H9 (cell line): ENCODE measurements around the gene GLI2. TPM values are rescaled to one million over a fixed set of nuclear protein-coding genes. Genes with fewer than 3 reads are reported as not detected.

Source experiments
- DNase-seq: peaks from one replicate; pipeline ENCODE4 v3.0.0-alpha.2; 2017
- H2AFZ ChIP-seq: one replicate; pipeline ENCODE4 v1.6.1; 2013; ENCODE audit warnings: mild to moderate bottlenecking, low read length, control low read depth, moderate library complexity
- H2AK5ac ChIP-seq: 2 replicates; pipeline ENCODE4 v1.6.1; 2013; ENCODE audit warnings: low read length, control low read depth, mixed read lengths; ENCODE audit not compliant: insufficient read length
- H2BK120ac ChIP-seq: one replicate; pipeline ENCODE4 v1.6.1; 2013; ENCODE audit warnings: low read depth, mild to moderate bottlenecking, low read length, control low read depth, inconsistent platforms; ENCODE audit not compliant: poor library complexity, severe bottlenecking
- H2BK12ac ChIP-seq: 2 replicates; pipeline ENCODE4 v1.6.1; 2013; ENCODE audit warnings: low read length, control low read depth, mixed read lengths, low read depth; ENCODE audit not compliant: insufficient read length
- H2BK15ac ChIP-seq: 2 replicates; pipeline ENCODE4 v1.6.1; 2013; ENCODE audit warnings: low read depth, low read length, control low read depth
- H2BK20ac ChIP-seq: one replicate; pipeline ENCODE4 v1.6.1; 2013; ENCODE audit warnings: low read depth, mild to moderate bottlenecking, low read length, control low read depth, inconsistent platforms; ENCODE audit not compliant: poor library complexity, severe bottlenecking
- H2BK5ac ChIP-seq: 2 replicates; pipeline ENCODE4 v1.6.1; 2013; ENCODE audit warnings: low read length, control low read depth, mixed read lengths; ENCODE audit not compliant: insufficient read length
- H3K14ac ChIP-seq: 2 replicates; pipeline ENCODE4 v1.6.1; 2013; ENCODE audit warnings: low read length, control low read depth; ENCODE audit not compliant: insufficient read depth
- H3K18ac ChIP-seq: 2 replicates; pipeline ENCODE4 v1.6.1; 2013; ENCODE audit warnings: low read depth, mild to moderate bottlenecking, mixed read lengths, low read length, control low read depth; ENCODE audit not compliant: insufficient read length
- H3K23ac ChIP-seq: 2 replicates; pipeline ENCODE4 v1.6.1; 2013; ENCODE audit warnings: low read length, control low read depth, mixed read lengths, low read depth; ENCODE audit not compliant: insufficient read length
- H3K23me2 ChIP-seq: 2 replicates; pipeline ENCODE4 v1.6.1; 2013; ENCODE audit warnings: low read depth, mild to moderate bottlenecking, mixed read lengths, low read length, control low read depth; ENCODE audit not compliant: insufficient read length, poor library complexity, severe bottlenecking
- H3K27ac ChIP-seq: 2 replicates; pipeline ENCODE4 v1.5.1; 2013; ENCODE audit warnings: low read length, control low read depth, mixed read lengths, low read depth; ENCODE audit not compliant: insufficient read length
- H3K27me3 ChIP-seq: 2 replicates; pipeline ENCODE4 v1.6.1; 2013; ENCODE audit warnings: low read length, control low read depth, inconsistent platforms; ENCODE audit not compliant: insufficient read depth
- H3K4ac ChIP-seq: 2 replicates; pipeline ENCODE4 v1.6.1; 2013; ENCODE audit warnings: low read depth, mild to moderate bottlenecking, control low read depth, inconsistent platforms, low read length, moderate library complexity
- H3K4me1 ChIP-seq: 2 replicates; pipeline ENCODE4 v1.6.1; 2013; ENCODE audit warnings: low read length, control low read depth, inconsistent platforms; ENCODE audit not compliant: insufficient read depth
- H3K4me2 ChIP-seq: 2 replicates; pipeline ENCODE4 v1.6.1; 2013; ENCODE audit warnings: low read length, control low read depth, mixed read lengths; ENCODE audit not compliant: insufficient read length, insufficient read depth
- H3K56ac ChIP-seq: 2 replicates; pipeline ENCODE4 v1.6.1; 2013; ENCODE audit warnings: low read depth, mild to moderate bottlenecking, mixed read lengths, low read length, control low read depth; ENCODE audit not compliant: insufficient read length
- H3K79me1 ChIP-seq: 2 replicates; pipeline ENCODE4 v1.6.1; 2013; ENCODE audit warnings: low read depth, mild to moderate bottlenecking, moderate library complexity, low read length, control low read depth, inconsistent platforms; ENCODE audit not compliant: insufficient read depth, poor library complexity, severe bottlenecking
- H3K79me2 ChIP-seq: 2 replicates; pipeline ENCODE4 v1.6.1; 2013; ENCODE audit warnings: low read length, control low read depth, inconsistent platforms; ENCODE audit not compliant: insufficient read depth
- H3K9ac ChIP-seq: 2 replicates; pipeline ENCODE4 v1.6.1; 2013; ENCODE audit warnings: low read length, control low read depth, mixed read lengths; ENCODE audit not compliant: insufficient read length; ENCODE audit errors: extremely low read depth
- H3K9me3 ChIP-seq: one replicate; pipeline ENCODE4 v1.6.1; 2013; ENCODE audit warnings: low read depth, low read length, inconsistent platforms; ENCODE audit not compliant: control insufficient read depth
- H3T11ph ChIP-seq: one replicate; pipeline ENCODE4 v1.6.1; 2013; ENCODE audit warnings: mild to moderate bottlenecking, low read length, control low read depth, inconsistent platforms
- H4K20me1 ChIP-seq: one replicate; pipeline ENCODE4 v1.6.1; 2013; ENCODE audit not compliant: control insufficient read depth, insufficient read length, insufficient read depth
- H4K5ac ChIP-seq: 2 replicates; pipeline ENCODE4 v1.6.1; 2013; ENCODE audit warnings: low read depth, mild to moderate bottlenecking, mixed read lengths, low read length, control low read depth; ENCODE audit not compliant: insufficient read length
- H4K8ac ChIP-seq: replicated peaks from 2 replicates; pipeline ENCODE4 v1.6.1; 2013; ENCODE audit warnings: low read length, control low read depth, mixed read lengths, low read depth; ENCODE audit not compliant: insufficient read length
- H4K91ac ChIP-seq: 2 replicates; pipeline ENCODE4 v1.6.1; 2013; ENCODE audit warnings: low read depth, mild to moderate bottlenecking, moderate library complexity, mixed read lengths, low read length, control low read depth; ENCODE audit not compliant: insufficient read length
- H3K27ac Mint-ChIP-seq, 3 experiments: 2 replicates in 2 of 3; 3 replicates in 1 of 3; pipeline ENCODE4 v1.8.0; 2020 to 2021; ENCODE audit warnings: mixed read lengths in 3 of 3, mild to moderate bottlenecking in 1 of 3, moderate library complexity in 1 of 3
- H3K27me3 Mint-ChIP-seq: 2 replicates; pipeline ENCODE4 v1.8.0; 2021; ENCODE audit warnings: low read depth, mild to moderate bottlenecking, moderate library complexity, mixed read lengths
- H3K36me3 Mint-ChIP-seq, 3 experiments: 2 replicates in 2 of 3; 3 replicates in 1 of 3; pipeline ENCODE4 v1.8.0; 2020 to 2021; ENCODE audit warnings: low read depth in 3 of 3, mixed read lengths in 3 of 3; ENCODE audit not compliant: insufficient read depth in 1 of 3
- H3K4me1 Mint-ChIP-seq, 2 experiments: 2 replicates each; pipeline ENCODE4 v1.8.0; 2020; ENCODE audit warnings: mixed read lengths in 2 of 2
- H3K4me3 Mint-ChIP-seq, 2 experiments: 2 replicates in 1 of 2; 3 replicates in 1 of 2; pipeline ENCODE4 v1.8.0; 2020 to 2021; ENCODE audit warnings: mild to moderate bottlenecking in 2 of 2, mixed read lengths in 2 of 2, moderate library complexity in 1 of 2
- H3K9me3 Mint-ChIP-seq, 2 experiments: 2 replicates in 1 of 2; 3 replicates in 1 of 2; pipeline ENCODE4 v1.8.0; 2020; ENCODE audit warnings: mild to moderate bottlenecking in 2 of 2, mixed read lengths in 2 of 2, moderate library complexity in 1 of 2
- CTCF ChIP-seq: fragments of 200-600 bp; sonication (generic); conservative IDR thresholded peaks from 3 replicates; pipeline ENCODE4 v1.8.0; 2021; ENCODE audit warnings: antibody characterized with exemption, mild to moderate bottlenecking
- WGBS: extraction: QIAGEN DNeasy Blood & Tissue Kit; methylation state at CpG from one replicate; pipeline ENCODE4 v1.1.7; 2013; ENCODE audit warnings: missing lambda C conversion rate, low lambda C conversion rate, mixed read lengths; ENCODE audit not compliant: insufficient read length; ENCODE audit errors: extremely low coverage; 5-methylcytosine and 5-hydroxymethylcytosine counted together
- total RNA-seq: library from RNA; stranded (reverse); gene quantifications from 2 replicates; pipeline ENCODE4 v1.2.1, GENCODE V29; 2021

Gene GLI2
- total RNA-seq, 1 experiment from 2014 or later = 56.7 TPM

DNA sequence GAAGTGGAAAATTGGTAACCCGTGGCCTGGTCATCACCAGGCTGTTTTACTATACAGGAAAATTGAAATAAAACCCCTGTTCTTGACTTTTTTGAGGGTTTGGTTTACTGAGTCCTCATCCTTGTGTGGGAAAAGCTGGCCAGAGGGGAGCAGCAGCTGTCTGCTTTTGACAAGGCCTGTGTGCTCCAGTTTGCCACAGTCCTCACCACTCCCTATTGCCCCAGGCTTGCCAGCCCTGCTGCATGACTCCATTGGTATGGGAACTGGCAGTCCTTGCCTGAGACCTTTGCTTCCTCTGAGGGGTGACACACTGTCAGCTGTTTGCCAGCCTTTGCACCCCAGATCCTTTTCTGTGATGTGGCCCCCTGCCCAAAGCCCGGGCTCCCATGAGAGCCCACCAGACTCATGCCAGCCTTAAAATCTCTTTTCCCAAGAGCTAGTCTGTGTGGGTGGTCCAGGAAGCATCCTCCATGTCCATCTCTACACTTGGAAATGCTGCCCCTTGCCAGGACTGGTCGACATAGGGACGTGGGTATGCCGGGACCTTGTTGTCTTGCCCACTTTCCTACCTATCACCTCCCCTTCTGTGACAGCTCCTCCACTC, 39.0 kb downstream of the GLI2 start:
- no peak for TF ChIP-seq CTCF
- Histone ChIP-seq H3K27me3 (no peaks in the 10 kb centered on the region), H3K9ac (no peak overlapping the region), H3K79me2 (peaks cover 32% of the 10 kb centered on the region; the same call in 1 of the 2 replicates), H4K20me1 (peaks cover 2% of the 10 kb centered on the region), H4K5ac (no peak overlapping the region), H2BK5ac (no peak overlapping the region), H2BK15ac (no peak overlapping the region), H2AFZ (no peak overlapping the region), H2BK120ac (no peak overlapping the region), H3K79me1 (peaks cover 10% of the 10 kb centered on the region), H4K8ac (no peak overlapping the region), H2BK12ac (no peak overlapping the region), H4K91ac (no peak overlapping the region), H3T11ph (no peak overlapping the region), H3K56ac (no peak overlapping the region), H3K4ac (no peak overlapping the region), H3K27ac (no peak overlapping the region), H3K14ac (no peak overlapping the region), H2BK20ac (no peak overlapping the region), H3K18ac (no peak overlapping the region), H3K4me2 (no peak overlapping the region), H3K23me2 (no peaks in the 10 kb centered on the region), H3K23ac (no peak overlapping the region), H3K9me3 (no peaks in the 10 kb centered on the region), H2AK5ac (no peak overlapping the region), H3K4me1 (peaks cover 20% of the 10 kb centered on the region)
- H3K27me3 Mint-ChIP-seq = no peaks in the 10 kb centered on the region
- no peak overlapping the region for H3K27ac Mint-ChIP-seq
- H3K4me3 Mint-ChIP-seq = no peak overlapping the region
- peaks cover 0 to 2% (median 0%) of the 10 kb centered on the region in 3 experiments; a peak in 1 of 7 replicates for H3K36me3 Mint-ChIP-seq
- H3K4me1 Mint-ChIP-seq = peaks cover 63 to 64% of the 10 kb centered on the region in 2 experiments
- no CpG with 5 or more reads among the region's 5 CpGs for WGBS
- DNase-seq = no peak
- H3K9me3 Mint-ChIP-seq = no peaks in the 10 kb centered on the region
